ENCODE results near the gene ECI1.

- TF ChIP-seq CTCF (IDR thresholded peaks at IDR 0.05; ENCODE audit: low read depth, low read length) (no peak), POLR2A (IDR thresholded peaks at IDR 0.05; ENCODE audit: extremely low read depth, insufficient read length) (no peak)
- TF ChIP-seq, protein P1, sequence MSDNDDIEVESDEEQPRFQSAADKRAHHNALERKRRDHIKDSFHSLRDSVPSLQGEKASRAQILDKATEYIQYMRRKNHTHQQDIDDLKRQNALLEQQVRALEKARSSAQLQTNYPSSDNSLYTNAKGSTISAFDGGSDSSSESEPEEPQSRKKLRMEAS (IDR thresholded peaks at IDR 0.05; ENCODE audit: low read depth, low read length) = no peak
Measured at GRCh38 chr16:2196981-2197511, 54.3 kb downstream of the ECI1 start.
